Psoas muscle (tissue), 8 donors: ENCODE measurements around the gene NUMB. TPM values are rescaled to one million over a fixed set of nuclear protein-coding genes. Genes with fewer than 3 reads are reported as not detected.

Source experiments
- ATAC-seq, 4 donors: fragments of 200-7000 bp; cut with Tn5 transposase; one replicate each; pipeline ENCODE4 v1.9.1; 2020; ENCODE audit warnings: moderate library complexity in 3 of 4, mild to moderate bottlenecking in 2 of 4
- DNase-seq, 2 donors: peaks; one replicate each; pipeline ENCODE4 v3.0.0-alpha.2; 2020
- H3K27ac ChIP-seq: fragments of 200-600 bp; one replicate; pipeline ENCODE4 v1.8.0; 2022
- H3K27me3 ChIP-seq, 3 donors: fragments of 200-600 bp in 1 of 3; one replicate each; pipeline versions ENCODE4 v1.6.1 to v1.8.0; 2013 to 2022; ENCODE audit warnings: low read length in 2 of 3, mild to moderate bottlenecking in 2 of 3, moderate library complexity in 1 of 3; ENCODE audit not compliant: insufficient read depth in 3 of 3
- H3K36me3 ChIP-seq, 2 donors: fragments of 200-600 bp in 1 of 2; one replicate each; pipeline versions ENCODE4 v1.6.1 to v1.8.0; 2013 to 2022; ENCODE audit warnings: low read depth in 1 of 2, mild to moderate bottlenecking in 1 of 2, moderate library complexity in 1 of 2; ENCODE audit not compliant: insufficient read depth in 1 of 2
- H3K4me1 ChIP-seq: fragments of 200-600 bp; one replicate; pipeline ENCODE4 v1.8.0; 2022
- H3K4me3 ChIP-seq: fragments of 200-600 bp; one replicate; pipeline ENCODE4 v1.8.0; 2022; ENCODE audit warnings: mild to moderate bottlenecking
- H3K9me3 ChIP-seq: fragments of 200-600 bp; one replicate; pipeline ENCODE4 v1.8.0; 2022
- CTCF ChIP-seq: fragments of 200-600 bp; IDR thresholded peaks from one replicate; pipeline ENCODE4 v1.8.0; 2022; ENCODE audit warnings: antibody characterized with exemption
- WGBS, 3 donors: extraction: QIAGEN DNeasy Blood & Tissue Kit; methylation state at CpG; one replicate each; pipeline versions ENCODE4 v1.1.6 to v1.1.7; 2013; 5-methylcytosine and 5-hydroxymethylcytosine counted together
- intact Hi-C, 2 donors: fragments of 100-400 bp; cut with DNase I; formaldehyde crosslinking; loops; one replicate each; pipeline versions ENCODE4 v1.11.0 to v1.14.2; 2022
- long read RNA-seq, 2 donors: library from polyadenylated mRNA; unstranded; transcript quantifications; one replicate each; pipeline ENCODE4 v2.0.0, GENCODE V29; 2021
- polyA plus RNA-seq, 3 donors: library from polyadenylated mRNA; stranded (reverse); fragments of 200-250 nt; gene quantifications; one replicate each; pipeline ENCODE4 v1.2.3, GENCODE V29; 2013
- total RNA-seq, 4 donors: library from RNA; stranded (reverse); fragmentation: NEBNext Ultra II Directional in 2 of 4; extraction: Animal tissue kit (Norgen Biotek cat#: 25700) in 2 of 4; gene quantifications; one replicate each; pipeline versions ENCODE4 v1.2.1 to v1.2.4, GENCODE V29; 2021 to 2023
- donor health status: healthy with polysubstance abuse.
- donor health status: DM: no; HTN: no; CAD: no; lungs with moderate emphysema.
- donor health status: Bipolar disorder and iron deficiency.
- donor health status: healthy.
- donor health status: DM: yes; HTN: yes; CAD: no.
- donor health status: DM: no; HTN: no; CAD: no.
- donor health status: DM: no; HTN: no; CAD: no.
- donor health status: DM: yes; HTN: yes; CAD: no.

The NUMB gene
- 10 to 100 TPM; 21.8 to 26.4 (median 25.2) TPM for total RNA-seq
- 10 to 100 TPM; 12.5 to 25.9 (median 17.3) TPM for polyA plus RNA-seq
- long read RNA-seq, donor 1, partial matches to known transcripts: 2 of 12 reads
- long read RNA-seq, donor 1, other reads (novel, unspliced or antisense): 7 of 12 reads
- long read RNA-seq, donor 2, transcript NUMB-211 (11 exons, 3,607 nt): major isoform, 10 of 34 reads
- long read RNA-seq, donor 2, partial matches to known transcripts: 6 of 34 reads
- long read RNA-seq, donor 2, other reads (novel, unspliced or antisense): 14 of 34 reads

- ATAC-seq (peak; percentile 97 to 99 (median 98)), DNase-seq (peak; percentile 97 to 98)
- 0 to 2% (median 1%) methylated on average over 52 to 60 of the region's 60 CpGs for WGBS, 3 donors
- TF ChIP-seq CTCF: no peak
- Histone ChIP-seq H3K27me3 (no peaks in the 10 kb centered on the region), H3K4me3 (peak within 1 kb of the TSS; percentile 90), H3K36me3 (no peaks in the 10 kb centered on the region), H3K9me3 (no peaks in the 10 kb centered on the region), H3K4me1 (peaks cover 48% of the 10 kb centered on the region), H3K27ac (peak within 1 kb of the TSS; percentile 84)
- intact Hi-C loops: no loop called here
Measured at GRCh38 chr14:73458183-73458976, at the start of gene NUMB. NUMB (minus strand) TSS chr14:73458546; CDS start chr14:73355751, 102,795 bp downstream.

GRCh38 chr14:73503648-73504047, 45.3 kb upstream of the NUMB start:
- Histone ChIP-seq H3K36me3 (peaks cover 0 to 33% of the 10 kb centered on the region in 2 donors), H3K27me3 (no peaks in the 10 kb centered on the region), H3K27ac (no peak overlapping the region), H3K9me3 (no peaks in the 10 kb centered on the region), H3K4me3 (no peak overlapping the region), H3K4me1 (peaks cover 10% of the 10 kb centered on the region)
- 89 to 93% (median 92%) methylated on average over 3 of the region's 3 CpGs for WGBS, 3 donors
- no peak for TF ChIP-seq CTCF
- ATAC-seq (no peak), DNase-seq (no peak)
- intact Hi-C loops: no loop called here

- peaks cover 0 to 49% of the 10 kb centered on the region in 2 donors for H3K36me3 ChIP-seq
Measured at GRCh38 chr14:73502017-73502619, 43.8 kb upstream of the NUMB start.

GRCh38 chr14:73500360-73500759, 42.0 kb upstream of the NUMB start:
- intact Hi-C loops: no loop called here
- peaks cover 0 to 53% of the 10 kb centered on the region in 2 donors for H3K36me3 ChIP-seq
- ATAC-seq: no peak
- no peaks in the 10 kb centered on the region for H3K9me3 ChIP-seq
- H3K4me1 ChIP-seq: peaks cover 6% of the 10 kb centered on the region
- WGBS, 3 donors: 91 to 93% (median 92%) methylated on average over 6 of the region's 6 CpGs
- no peak for DNase-seq
- H3K4me3 ChIP-seq: no peak overlapping the region
- H3K27ac ChIP-seq: no peak overlapping the region
- TF ChIP-seq CTCF: no peak
- no peaks in the 10 kb centered on the region for H3K27me3 ChIP-seq

More at GRCh38 chr14:73502017-73502619, 43.8 kb upstream of the NUMB start:
- WGBS, 3 donors: 87 to 90% (median 89%) methylated on average over 9 to 11 of the region's 11 CpGs
- H3K4me3 ChIP-seq: no peak overlapping the region
- peaks cover 6% of the 10 kb centered on the region for H3K4me1 ChIP-seq
- H3K27me3 ChIP-seq: no peaks in the 10 kb centered on the region
- H3K9me3 ChIP-seq: no peaks in the 10 kb centered on the region
- ATAC-seq (peak in 1 of 4 donors; percentile 26), DNase-seq (no peak)
- TF ChIP-seq CTCF: no peak
- intact Hi-C loops: no loop called here
- no peak overlapping the region for H3K27ac ChIP-seq
